GM06990 (cell line): ENCODE data around the gene PGS1.
"Not testable (repeated sequence)": the region's sequence is repeated elsewhere in the genome, so short reads cannot be mapped to it uniquely, and the experiment has no call there.

ENCODE experiments used
- DNase-seq: peaks from one replicate; pipeline ENCODE4 v3.0.0-alpha.2; 2011; ENCODE audit not compliant: insufficient read length; ENCODE audit errors: extremely low read depth
- H3K27me3 ChIP-seq: replicated peaks from 2 replicates; pipeline ENCODE4 v1.6.0; 2011; ENCODE audit warnings: low read length; ENCODE audit not compliant: control insufficient read depth, insufficient read depth
- H3K36me3 ChIP-seq: 2 replicates; pipeline ENCODE4 v1.5.1; 2011; ENCODE audit warnings: low read length; ENCODE audit not compliant: control insufficient read depth, insufficient read depth
- H3K4me3 ChIP-seq: replicated peaks from 2 replicates; pipeline ENCODE4 v1.5.1; 2011; ENCODE audit warnings: low read depth, mild to moderate bottlenecking, control low read depth, low read length
- TF ChIP-seq, protein P1 (sequence below): IDR thresholded peaks from 2 replicates; pipeline ENCODE4 v1.5.1; 2011; ENCODE audit warnings: low read length, control low read depth, mild to moderate bottlenecking, inconsistent platforms; ENCODE audit not compliant: insufficient read depth, poor library complexity, severe bottlenecking

The PGS1 gene

DNA sequence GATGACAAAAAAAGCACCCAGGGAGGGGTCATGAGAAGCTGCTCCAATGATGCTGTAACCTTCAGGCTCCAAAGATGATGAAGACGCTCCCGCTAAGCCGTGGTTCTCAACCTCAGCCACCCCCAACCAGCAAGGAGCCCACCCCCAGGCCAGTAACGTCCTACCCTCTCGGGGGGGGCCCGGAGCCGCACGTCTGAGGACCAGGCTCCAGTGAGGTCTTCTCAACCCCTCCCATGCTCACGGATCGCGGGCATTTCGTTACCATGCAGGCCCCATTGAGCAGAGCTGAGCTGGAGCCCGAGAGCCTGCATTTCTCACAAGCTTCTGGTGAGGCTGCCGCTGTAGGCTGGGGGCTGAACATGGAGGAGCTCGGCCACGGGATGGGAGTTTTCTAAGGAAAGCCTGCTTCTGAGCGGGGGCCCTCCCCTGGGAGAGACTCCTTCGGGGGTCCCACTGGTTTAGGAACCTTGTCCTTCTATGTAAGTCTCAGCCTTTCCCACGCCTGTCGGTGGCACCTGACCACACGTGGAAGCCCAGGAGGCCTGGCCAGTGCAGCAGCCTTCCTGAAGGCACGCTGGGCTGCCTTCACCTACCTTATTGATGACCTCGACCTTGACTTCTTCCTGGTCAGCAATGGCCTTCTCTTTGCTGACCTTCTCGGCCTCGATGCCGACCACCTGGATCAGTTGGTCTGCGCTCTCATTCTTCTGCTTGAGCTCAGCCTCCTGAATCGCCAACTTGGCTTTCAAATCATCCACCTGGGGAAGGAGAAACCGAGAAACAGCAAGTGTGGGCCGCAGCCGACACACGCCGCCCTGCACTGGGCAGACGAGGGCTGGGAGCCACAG, 82.7 kb downstream of the PGS1 start:
- Histone ChIP-seq H3K4me3 (no peak overlapping the region), H3K27me3 (no peaks in the 10 kb centered on the region), H3K36me3 (no peaks in the 10 kb centered on the region)
- DNase-seq: no peak
- TF ChIP-seq, protein P1, sequence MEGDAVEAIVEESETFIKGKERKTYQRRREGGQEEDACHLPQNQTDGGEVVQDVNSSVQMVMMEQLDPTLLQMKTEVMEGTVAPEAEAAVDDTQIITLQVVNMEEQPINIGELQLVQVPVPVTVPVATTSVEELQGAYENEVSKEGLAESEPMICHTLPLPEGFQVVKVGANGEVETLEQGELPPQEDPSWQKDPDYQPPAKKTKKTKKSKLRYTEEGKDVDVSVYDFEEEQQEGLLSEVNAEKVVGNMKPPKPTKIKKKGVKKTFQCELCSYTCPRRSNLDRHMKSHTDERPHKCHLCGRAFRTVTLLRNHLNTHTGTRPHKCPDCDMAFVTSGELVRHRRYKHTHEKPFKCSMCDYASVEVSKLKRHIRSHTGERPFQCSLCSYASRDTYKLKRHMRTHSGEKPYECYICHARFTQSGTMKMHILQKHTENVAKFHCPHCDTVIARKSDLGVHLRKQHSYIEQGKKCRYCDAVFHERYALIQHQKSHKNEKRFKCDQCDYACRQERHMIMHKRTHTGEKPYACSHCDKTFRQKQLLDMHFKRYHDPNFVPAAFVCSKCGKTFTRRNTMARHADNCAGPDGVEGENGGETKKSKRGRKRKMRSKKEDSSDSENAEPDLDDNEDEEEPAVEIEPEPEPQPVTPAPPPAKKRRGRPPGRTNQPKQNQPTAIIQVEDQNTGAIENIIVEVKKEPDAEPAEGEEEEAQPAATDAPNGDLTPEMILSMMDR: no peak

DNA sequence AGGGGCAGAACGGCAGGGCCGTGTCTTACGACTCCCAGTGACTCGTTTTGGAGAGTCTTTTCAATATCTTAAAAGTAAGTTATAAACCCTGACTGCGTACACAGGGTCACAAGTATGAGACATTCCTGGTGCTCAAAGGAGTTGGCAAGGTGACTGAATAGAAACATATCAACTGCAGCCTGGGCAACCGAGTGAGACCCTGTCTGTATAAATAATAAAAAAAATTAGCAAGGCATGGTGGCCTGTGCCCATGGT, 83.3 kb downstream of the PGS1 start:
- no peak for DNase-seq
- TF ChIP-seq, protein P1: no peak
- Histone ChIP-seq H3K4me3 (no peak overlapping the region), H3K36me3 (no peaks in the 10 kb centered on the region), H3K27me3 (no peaks in the 10 kb centered on the region)

- H3K4me3 ChIP-seq: no peak overlapping the region
- DNase-seq: no peak
- no peaks in the 10 kb centered on the region for H3K27me3 ChIP-seq
- TF ChIP-seq, protein P1: no peak
- H3K36me3 ChIP-seq: no peaks in the 10 kb centered on the region
Measured at GRCh38 chr17:78462148-78462547, 83.7 kb downstream of the PGS1 start.

GRCh38 chr17:78466109-78466785, 87.8 kb downstream of the PGS1 start:
- H3K4me3 ChIP-seq, H3K27me3 ChIP-seq, DNase-seq, H3K36me3 ChIP-seq: not testable (repeated sequence)

DNA sequence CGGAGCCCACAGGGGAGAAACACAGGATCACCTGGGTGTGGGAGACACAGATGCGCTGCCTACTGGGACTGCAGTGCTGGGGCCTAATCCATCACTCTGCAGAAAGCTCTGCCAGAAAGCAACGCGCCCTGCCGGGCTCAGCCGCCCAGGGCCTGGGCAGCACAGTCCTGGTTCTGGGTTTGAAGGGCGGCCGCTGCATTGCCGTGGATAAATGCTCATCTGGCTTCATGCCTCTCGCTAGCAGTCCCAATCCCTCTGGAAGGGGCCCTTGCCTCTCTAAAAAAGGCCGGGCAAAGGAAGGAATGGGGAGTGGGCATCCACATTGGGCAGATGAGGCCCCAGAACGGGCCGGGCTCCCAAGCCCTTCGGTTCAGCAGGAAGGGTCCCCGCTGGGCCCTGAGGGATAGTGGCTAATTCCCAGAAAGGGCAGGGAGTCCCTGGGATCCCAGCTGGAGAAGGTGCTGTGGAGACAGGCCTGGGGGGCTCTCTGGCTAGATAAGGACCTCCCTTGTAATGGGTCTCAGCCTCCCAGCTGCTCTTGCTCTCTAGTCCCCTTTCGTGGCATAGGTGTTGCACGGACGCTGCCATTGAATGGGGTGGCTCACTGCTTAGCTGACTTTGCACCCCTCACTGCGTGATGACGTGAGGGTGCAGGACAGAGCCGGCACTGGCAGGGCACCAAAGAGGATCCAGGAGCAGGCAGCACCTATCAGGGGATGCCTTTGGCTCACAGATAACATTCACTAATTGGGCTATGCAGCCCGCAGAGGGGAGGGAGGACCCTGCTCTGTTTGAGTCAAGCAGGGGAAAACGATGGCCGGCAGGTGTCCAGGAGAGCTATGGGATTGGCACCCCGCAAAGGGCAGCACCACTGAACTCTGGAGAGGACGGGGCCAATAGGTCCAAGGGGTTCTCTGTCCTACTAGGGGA, 88.6 kb downstream of the PGS1 start:
- no peaks in the 10 kb centered on the region for H3K27me3 ChIP-seq
- no peak for DNase-seq
- H3K4me3 ChIP-seq: no peak overlapping the region
- TF ChIP-seq, protein P1: no peak
- no peaks in the 10 kb centered on the region for H3K36me3 ChIP-seq

DNA sequence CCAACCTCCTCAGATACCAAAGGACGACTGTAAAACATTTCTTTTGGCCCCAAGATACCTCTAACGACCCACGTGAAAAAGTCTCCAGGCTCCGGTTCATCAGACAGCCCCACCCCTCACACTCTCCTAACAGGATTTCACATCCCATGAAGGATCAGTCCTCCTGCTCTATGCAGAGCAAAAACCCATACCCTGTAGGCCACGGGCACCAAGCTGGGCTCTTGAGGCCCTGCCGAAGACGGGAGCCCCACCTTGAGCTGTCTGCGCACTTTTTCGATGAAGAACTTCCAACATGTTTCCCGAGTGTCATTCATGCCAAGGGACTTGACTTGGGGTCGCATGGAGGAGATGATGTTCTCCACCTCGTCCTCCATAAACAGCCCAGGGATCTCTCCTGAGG, 89.9 kb downstream of the PGS1 start:
- TF ChIP-seq, protein P1: no peak
- Histone ChIP-seq H3K36me3 (no peaks in the 10 kb centered on the region), H3K4me3 (no peak overlapping the region), H3K27me3 (no peaks in the 10 kb centered on the region)
- no peak for DNase-seq
